A549 (cell line): ENCODE data around the gene GPAT3. TPM values are rescaled to one million over a fixed set of nuclear protein-coding genes. Genes with fewer than 3 reads are reported as not detected.
"Not testable (repeated sequence)": the region's sequence is repeated elsewhere in the genome, so short reads cannot be mapped to it uniquely, and the experiment has no call there.

Experiments used
- ATAC-seq, 2 experiments: fragments of 200-7000 bp in 1 of 2; fragments of >200 bp in 1 of 2; cut with Nextera tagmentation in 1 of 2; cut with Tn5 transposase in 1 of 2; 3 replicates each; pipeline versions ENCODE4 v1.8.0 to v1.9.1; 2018 to 2020; ENCODE audit warnings: mild to moderate bottlenecking in 1 of 2, moderate library complexity in 1 of 2
- CTCF ChIA-PET: fragments of 300-600 bp; sonication (Branson Sonifier 250); formaldehyde crosslinking; extraction: SDS; loops from one replicate; lab custom pipeline; 2021; ENCODE audit warnings: antibody characterized with exemption, inconsistent platforms; lab: Yijun Ruan, JAX
- POLR2A ChIA-PET: fragments of 350-600 bp; formaldehyde crosslinking; extraction: SDS; loops from one replicate; lab custom pipeline; 2021; ENCODE audit warnings: antibody characterized with exemption, inconsistent platforms; lab: Yijun Ruan, JAX
- DNase-seq, 2 experiments: peaks; one replicate each; pipeline versions ENCODE4 v3.0.0 to v3.0.0-alpha.2; 2011 to 2016; ENCODE audit warnings: low read depth in 1 of 2, low spot score in 1 of 2
- FAIRE-seq: peaks from 2 replicates; lab custom pipeline; 2011; peaks lifted over from hg19 to GRCh38; lab: Jason Lieb, UNC
- H3K27ac ChIP-seq, 2 experiments: fragments of >200 bp; sonication (Bioruptor Twin); formaldehyde crosslinking; 3 replicates each; pipeline ENCODE4 v1.5.1; 2016 to 2017
- H3K4me1 ChIP-seq: fragments of >200 bp; sonication (Bioruptor Twin); formaldehyde crosslinking; 3 replicates; pipeline ENCODE4 v1.6.1; 2016
- H3K4me2 ChIP-seq: fragments of >200 bp; sonication (Bioruptor Twin); formaldehyde crosslinking; 3 replicates; pipeline ENCODE4 v1.6.1; 2016
- H3K4me3 ChIP-seq: fragments of >200 bp; sonication (Bioruptor Twin); formaldehyde crosslinking; 3 replicates; pipeline ENCODE4 v1.5.1; 2016
- H3K9me3 ChIP-seq: fragments of >200 bp; sonication (Bioruptor Twin); formaldehyde crosslinking; 3 replicates; pipeline ENCODE4 v1.6.1; 2016
- CEBPB ChIP-seq, 2 experiments: fragments of >200 bp in 1 of 2; sonication (Bioruptor Twin) in 1 of 2; formaldehyde crosslinking in 1 of 2; IDR thresholded peaks; 2 replicates each; pipeline ENCODE4 v1.6.1; 2012 to 2016
- CTCF ChIP-seq: fragments of >200 bp; sonication (Bioruptor Twin); formaldehyde crosslinking; IDR thresholded peaks from 3 replicates; pipeline ENCODE4 v1.5.1; 2016
- E2F6 ChIP-seq: IDR thresholded peaks from 2 replicates; pipeline ENCODE4 v1.6.1; 2012; ENCODE audit warnings: low read depth, borderline replicate concordance
- EP300 ChIP-seq, 2 experiments: fragments of >200 bp; sonication (Bioruptor Twin); formaldehyde crosslinking; IDR thresholded peaks; 2 replicates in 1 of 2; 3 replicates in 1 of 2; pipeline ENCODE4 v1.6.1; 2016 to 2017
- FOSL2 ChIP-seq, 2 experiments: fragments of 450-650 bp in 1 of 2; fragments of >200 bp in 1 of 2; sonication (Bioruptor Twin) in 1 of 2; formaldehyde crosslinking; IDR thresholded peaks; 2 replicates each; pipeline versions ENCODE4 v1.5.0 to v1.6.1; 2016 to 2020; ENCODE audit warnings: mild to moderate bottlenecking in 1 of 2, moderate library complexity in 1 of 2
- GATA3 ChIP-seq: IDR thresholded peaks from 2 replicates; pipeline ENCODE4 v1.6.1; 2012; ENCODE audit warnings: borderline replicate concordance
- HOXB13 ChIP-seq: fragments of 250-450 bp; sonication (Bioruptor Pico); IDR thresholded peaks from 2 replicates; pipeline ENCODE4 v1.5.0; 2020; ENCODE audit warnings: low read depth, mild to moderate bottlenecking, moderate library complexity
- HOXB5 ChIP-seq: fragments of 250-450 bp; sonication (Bioruptor Pico); IDR thresholded peaks from 2 replicates; pipeline ENCODE4 v1.5.0; 2020; ENCODE audit warnings: mild to moderate bottlenecking, moderate library complexity
- JUN ChIP-seq, 2 experiments: fragments of >200 bp; sonication (Bioruptor Twin); formaldehyde crosslinking; IDR thresholded peaks; 2 replicates in 1 of 2; 3 replicates in 1 of 2; pipeline ENCODE4 v1.6.1; 2016 to 2017
- RAD21 ChIP-seq, 2 experiments: fragments of >200 bp in 1 of 2; sonication (Bioruptor Twin) in 1 of 2; formaldehyde crosslinking in 1 of 2; IDR thresholded peaks in 1 of 2; conservative IDR thresholded peaks in 1 of 2; 2 replicates in 1 of 2; 3 replicates in 1 of 2; pipeline ENCODE4 v1.6.1; 2012 to 2018; ENCODE audit warnings: inconsistent platforms in 1 of 2
- RARB ChIP-seq: fragments of 250-450 bp; sonication (Bioruptor Pico); IDR thresholded peaks from 2 replicates; pipeline ENCODE4 v1.8.0; 2021; ENCODE audit warnings: mild to moderate bottlenecking, moderate library complexity
- RNF2 ChIP-seq: fragments of 200-600 bp; sonication (generic); IDR thresholded peaks from 2 replicates; pipeline ENCODE4 v1.6.1; 2016; ENCODE audit warnings: low read depth, mild to moderate bottlenecking, antibody characterized with exemption, moderate library complexity, borderline replicate concordance
- SMC3 ChIP-seq: fragments of >200 bp; sonication (Bioruptor Twin); formaldehyde crosslinking; IDR thresholded peaks from 3 replicates; pipeline ENCODE4 v1.6.1; 2018; ENCODE audit warnings: inconsistent platforms
- ZC3H11A ChIP-seq: fragments of 450-650 bp; IDR thresholded peaks from 2 replicates; pipeline ENCODE4 v1.6.1; 2014; ENCODE audit warnings: antibody characterized with exemption, mild to moderate bottlenecking
- ZFP36 ChIP-seq: fragments of 450-650 bp; IDR thresholded peaks from 2 replicates; pipeline ENCODE4 v1.6.1; 2014; ENCODE audit warnings: borderline replicate concordance; ENCODE audit not compliant: partially characterized antibody
- WGBS: methylation state at CpG from one replicate; pipeline ENCODE4 v1.1.6; 2017; ENCODE audit errors: missing lambda C conversion rate; 5-methylcytosine and 5-hydroxymethylcytosine counted together
- polyA plus RNA-seq, 4 experiments: library from polyadenylated mRNA; depleted of rRNA in 3 of 4; stranded (reverse); fragments of >200 nt; fragmentation: RNase III in 1 of 4; extraction: RNeasy Plus Mini Kit Qiagen cat#74134 plus additional on column Dnase treatment in 1 of 4; gene quantifications; 2 replicates in 3 of 4; 3 replicates in 1 of 4; pipeline ENCODE4 v1.2.3, GENCODE V29; 2011 to 2017
- TF ChIP-seq, protein P1 (sequence below): fragments of >200 bp; sonication (Bioruptor Twin); formaldehyde crosslinking; IDR thresholded peaks from 2 replicates; pipeline ENCODE4 v1.6.1; 2016
- TF ChIP-seq, protein P2 (sequence below): fragments of 200-600 bp; sonication (generic); IDR thresholded peaks from 2 replicates; pipeline ENCODE4 v1.6.1; 2016; ENCODE audit warnings: antibody characterized with exemption, mild to moderate bottlenecking, moderate library complexity

Gene GPAT3
- polyA plus RNA-seq, 2 of the 4 experiments (the other 2 are of a cell fraction): 12.9 to 44.9 TPM

DNA sequence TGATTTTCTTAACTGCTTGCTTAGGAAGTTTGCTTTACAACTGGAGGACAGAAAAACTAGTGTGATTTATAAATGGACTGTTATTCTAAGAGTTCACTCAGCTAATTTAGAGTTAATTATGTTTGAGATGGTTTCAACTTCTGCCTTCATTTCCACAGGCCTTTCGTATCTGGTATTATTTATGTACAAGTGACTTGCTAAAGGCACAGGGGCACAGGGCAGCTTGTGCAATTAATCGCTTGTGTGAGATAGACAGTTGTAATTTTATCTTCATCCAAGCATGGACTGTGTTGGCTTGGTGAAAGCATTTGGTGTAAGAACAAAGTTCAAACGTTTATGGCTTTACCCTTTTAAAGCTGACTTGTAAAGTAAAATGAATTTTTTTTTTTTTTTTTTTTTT, 38.3 kb downstream of the GPAT3 start:
- TF ChIP-seq E2F6: no peak
- TF ChIP-seq HOXB5: no peak
- TF ChIP-seq, protein P1, sequence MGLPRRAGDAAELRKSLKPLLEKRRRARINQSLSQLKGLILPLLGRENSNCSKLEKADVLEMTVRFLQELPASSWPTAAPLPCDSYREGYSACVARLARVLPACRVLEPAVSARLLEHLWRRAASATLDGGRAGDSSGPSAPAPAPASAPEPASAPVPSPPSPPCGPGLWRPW: no peak
- no peak for TF ChIP-seq HOXB13
- TF ChIP-seq RNF2: no peak
- TF ChIP-seq RARB (CRISPR knock-in tag): no peak
- ChIA-PET POLR2A (no interaction called here), CTCF (interaction anchor here (0.8 to 0.9 kb wide), 2 partner anchors 9 to 75 kb away, joined by 3 read pairs; no protein-coding TSS in a partner anchor)
- H3K4me2 ChIP-seq: no peak overlapping the region
- no peak for ATAC-seq
- no peaks in the 10 kb centered on the region for H3K9me3 ChIP-seq
- no peak for FAIRE-seq
- peaks cover 20% of the 10 kb centered on the region; the same call in 1 of the 3 replicates for H3K4me1 ChIP-seq
- no peak for DNase-seq
- H3K4me3 ChIP-seq: no peak overlapping the region
- H3K27ac ChIP-seq: no peak overlapping the region
- WGBS: 55% methylated on average over 3 of the region's 3 CpGs

- peak; percentile 72 for TF ChIP-seq ZC3H11A
- FAIRE-seq, POLR2A ChIA-PET, H3K9me3 ChIP-seq, H3K4me3 ChIP-seq, H3K4me2 ChIP-seq, DNase-seq, ATAC-seq, H3K27ac ChIP-seq: not testable (repeated sequence)
- peaks cover 19% of the 10 kb centered on the region for H3K4me1 ChIP-seq
- WGBS: 98% methylated on average over 3 of the region's 3 CpGs
- CTCF ChIA-PET: interaction anchor here (0.8 kb wide), 1 partner anchor 294 kb away, joined by 4 read pairs; no protein-coding TSS in a partner anchor
Measured at GRCh38 chr4:83576237-83576636, 40.3 kb downstream of the GPAT3 start.

GRCh38 chr4:83581411-83582288, 45.7 kb downstream of the GPAT3 start:
- ChIA-PET POLR2A (interaction anchor here (0.9 kb wide), 1 partner anchor 45 kb away, joined by 3 read pairs; the partner anchor contains the start of gene GPAT3), CTCF (interaction anchor here (0.9 to 1.7 kb wide), 7 partner anchors 9 to 63 kb away, joined by 3 to 7 read pairs (median 3); no protein-coding TSS in a partner anchor)
- peak in 1 of 2 experiments; percentile 68 for DNase-seq
- Histone ChIP-seq H3K4me1 (peaks cover 39% of the 10 kb centered on the region), H3K4me3 (no peak overlapping the region), H3K9me3 (no peaks in the 10 kb centered on the region), H3K27ac (peak overlapping the region; percentile 55; a peak in 5 of 6 replicates), H3K4me2 (peak overlapping the region; percentile 52)
- peak in 1 of 2 experiments; percentile 76; a peak in 3 of 6 replicates for ATAC-seq
- 65% methylated on average over 10 of the region's 10 CpGs for WGBS
- FAIRE-seq: no peak
- no peak for TF ChIP-seq FOSL2 (IDR thresholded peaks at IDR 0.05)
- TF ChIP-seq FOSL2 (CRISPR knock-in tag; IDR thresholded peaks at IDR 0.05): peak; percentile 58
- no peak for TF ChIP-seq CTCF

- FAIRE-seq (no peak), ATAC-seq (peak; percentile 64 to 83; a peak in 5 of 6 replicates)
- TF ChIP-seq RAD21 (conservative IDR thresholded peaks at IDR 0.05 in 1 of 2, IDR thresholded peaks at IDR 0.05 in 1 of 2): peak; percentile 49 to 51; a peak in 4 of 5 replicates
- peak; percentile 12 to 27; a peak in 2 of 5 replicates for TF ChIP-seq EP300 (IDR thresholded peaks at IDR 0.05)
- peak; percentile 45 for TF ChIP-seq SMC3
- TF ChIP-seq, protein P1: 0 out of 2 replicates have a peak, but pooled peaks have one; percentile 19
- TF ChIP-seq CEBPB (IDR thresholded peaks at IDR 0.05): peak; percentile 77 to 79
- TF ChIP-seq, protein P2, sequence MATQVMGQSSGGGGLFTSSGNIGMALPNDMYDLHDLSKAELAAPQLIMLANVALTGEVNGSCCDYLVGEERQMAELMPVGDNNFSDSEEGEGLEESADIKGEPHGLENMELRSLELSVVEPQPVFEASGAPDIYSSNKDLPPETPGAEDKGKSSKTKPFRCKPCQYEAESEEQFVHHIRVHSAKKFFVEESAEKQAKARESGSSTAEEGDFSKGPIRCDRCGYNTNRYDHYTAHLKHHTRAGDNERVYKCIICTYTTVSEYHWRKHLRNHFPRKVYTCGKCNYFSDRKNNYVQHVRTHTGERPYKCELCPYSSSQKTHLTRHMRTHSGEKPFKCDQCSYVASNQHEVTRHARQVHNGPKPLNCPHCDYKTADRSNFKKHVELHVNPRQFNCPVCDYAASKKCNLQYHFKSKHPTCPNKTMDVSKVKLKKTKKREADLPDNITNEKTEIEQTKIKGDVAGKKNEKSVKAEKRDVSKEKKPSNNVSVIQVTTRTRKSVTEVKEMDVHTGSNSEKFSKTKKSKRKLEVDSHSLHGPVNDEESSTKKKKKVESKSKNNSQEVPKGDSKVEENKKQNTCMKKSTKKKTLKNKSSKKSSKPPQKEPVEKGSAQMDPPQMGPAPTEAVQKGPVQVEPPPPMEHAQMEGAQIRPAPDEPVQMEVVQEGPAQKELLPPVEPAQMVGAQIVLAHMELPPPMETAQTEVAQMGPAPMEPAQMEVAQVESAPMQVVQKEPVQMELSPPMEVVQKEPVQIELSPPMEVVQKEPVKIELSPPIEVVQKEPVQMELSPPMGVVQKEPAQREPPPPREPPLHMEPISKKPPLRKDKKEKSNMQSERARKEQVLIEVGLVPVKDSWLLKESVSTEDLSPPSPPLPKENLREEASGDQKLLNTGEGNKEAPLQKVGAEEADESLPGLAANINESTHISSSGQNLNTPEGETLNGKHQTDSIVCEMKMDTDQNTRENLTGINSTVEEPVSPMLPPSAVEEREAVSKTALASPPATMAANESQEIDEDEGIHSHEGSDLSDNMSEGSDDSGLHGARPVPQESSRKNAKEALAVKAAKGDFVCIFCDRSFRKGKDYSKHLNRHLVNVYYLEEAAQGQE: no peak
- TF ChIP-seq ZFP36: no peak
- 0 out of 5 replicates have a peak, but pooled peaks of 1 of the 2 experiments have one; percentile 39 for TF ChIP-seq JUN (IDR thresholded peaks at IDR 0.05)
- 0 out of 2 replicates have a peak, but pooled peaks have one; percentile 19 for TF ChIP-seq GATA3
Measured at GRCh38 chr4:83582289-83582785, 46.4 kb downstream of the GPAT3 start.

More at GRCh38 chr4:83582289-83582785, 46.4 kb downstream of the GPAT3 start:
- CTCF ChIA-PET: interaction anchor here (0.9 to 1.7 kb wide), 8 partner anchors 8 to 63 kb away, joined by 3 to 7 read pairs (median 3); no protein-coding TSS in a partner anchor
- Histone ChIP-seq H3K4me3 (no peak overlapping the region), H3K4me2 (peak overlapping the region; percentile 52), H3K9me3 (no peaks in the 10 kb centered on the region), H3K27ac (peak overlapping the region; percentile 55 to 60; a peak in 4 of 6 replicates), H3K4me1 (peaks cover 39% of the 10 kb centered on the region)
- WGBS: 72% methylated on average over 7 of the region's 7 CpGs
- DNase-seq: peak in 1 of 2 experiments; percentile 59
- POLR2A ChIA-PET: interaction anchor here (0.7 to 0.9 kb wide), 2 partner anchors 46 to 127 kb away, joined by 3 read pairs; partner anchors contain the start of genes GPAT3, HELQ and MRPS18C
